SIG-M5 (cell line): ENCODE results near the gene BRD2.

Source experiments
- DNase-seq: peaks from one replicate; lab custom pipeline; 2025; lab: John Stamatoyannopoulos, UW

BRD2 gene

GRCh38 chr6:32972353-32973143, 4.2 kb downstream of the BRD2 start:
- no peak for DNase-seq

- DNase-seq, result no peak
These were observed 5.0 kb downstream of the BRD2 start for GRCh38 chr6:32973144-32974015.

GRCh38 chr6:32974016-32974333, 5.6 kb downstream of the BRD2 start:
- no peak for DNase-seq

- no peak for DNase-seq
These were observed 6.3 kb downstream of the BRD2 start for GRCh38 chr6:32974541-32975308.

DNA sequence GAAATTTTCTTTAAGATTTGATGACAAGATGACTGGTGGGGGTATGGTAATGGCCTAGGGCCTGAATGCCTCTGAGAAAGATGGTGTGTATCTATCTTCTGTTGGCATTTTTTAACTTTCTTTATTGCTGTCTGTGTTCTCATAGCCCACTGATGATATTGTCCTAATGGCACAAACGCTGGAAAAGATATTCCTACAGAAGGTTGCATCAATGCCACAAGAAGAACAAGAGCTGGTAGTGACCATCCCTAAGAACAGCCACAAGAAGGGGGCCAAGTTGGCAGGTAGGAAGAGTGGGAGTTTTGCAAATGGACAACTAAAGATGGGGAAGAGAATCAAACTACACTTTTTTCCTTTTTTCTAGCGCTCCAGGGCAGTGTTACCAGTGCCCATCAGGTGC, 7.5 kb downstream of the BRD2 start:
- no peak for DNase-seq

DNA sequence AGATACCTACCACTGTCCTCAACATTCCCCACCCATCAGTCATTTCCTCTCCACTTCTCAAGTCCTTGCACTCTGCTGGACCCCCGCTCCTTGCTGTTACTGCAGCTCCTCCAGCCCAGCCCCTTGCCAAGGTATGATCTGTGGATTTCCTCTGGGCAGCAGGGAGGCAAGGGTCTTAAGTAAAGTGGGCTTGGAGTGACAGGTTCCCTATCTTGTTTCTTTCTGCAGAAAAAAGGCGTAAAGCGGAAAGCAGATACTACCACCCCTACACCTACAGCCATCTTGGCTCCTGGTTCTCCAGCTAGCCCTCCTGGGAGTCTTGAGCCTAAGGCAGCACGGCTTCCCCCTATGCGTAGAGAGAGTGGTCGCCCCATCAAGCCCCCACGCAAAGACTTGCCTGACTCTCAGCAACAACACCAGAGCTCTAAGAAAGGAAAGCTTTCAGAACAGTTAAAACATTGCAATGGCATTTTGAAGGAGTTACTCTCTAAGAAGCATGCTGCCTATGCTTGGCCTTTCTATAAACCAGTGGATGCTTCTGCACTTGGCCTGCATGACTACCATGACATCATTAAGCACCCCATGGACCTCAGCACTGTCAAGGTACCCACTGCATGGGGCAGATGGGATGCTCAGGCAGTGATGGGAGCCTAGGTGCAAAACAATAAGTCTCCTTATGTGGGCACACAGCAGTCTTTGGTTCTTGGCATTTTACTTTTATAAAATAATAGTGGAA, 8.1 kb downstream of the BRD2 start:
- no peak for DNase-seq

- DNase-seq, result no peak
These were observed 9.0 kb downstream of the BRD2 start for GRCh38 chr6:32977272-32977952.

GRCh38 chr6:32977953-32978324, 9.5 kb downstream of the BRD2 start:
- DNase-seq, result no peak

GRCh38 chr6:32979720-32980487, 11.5 kb downstream of the BRD2 start:
- no peak for DNase-seq

DNA sequence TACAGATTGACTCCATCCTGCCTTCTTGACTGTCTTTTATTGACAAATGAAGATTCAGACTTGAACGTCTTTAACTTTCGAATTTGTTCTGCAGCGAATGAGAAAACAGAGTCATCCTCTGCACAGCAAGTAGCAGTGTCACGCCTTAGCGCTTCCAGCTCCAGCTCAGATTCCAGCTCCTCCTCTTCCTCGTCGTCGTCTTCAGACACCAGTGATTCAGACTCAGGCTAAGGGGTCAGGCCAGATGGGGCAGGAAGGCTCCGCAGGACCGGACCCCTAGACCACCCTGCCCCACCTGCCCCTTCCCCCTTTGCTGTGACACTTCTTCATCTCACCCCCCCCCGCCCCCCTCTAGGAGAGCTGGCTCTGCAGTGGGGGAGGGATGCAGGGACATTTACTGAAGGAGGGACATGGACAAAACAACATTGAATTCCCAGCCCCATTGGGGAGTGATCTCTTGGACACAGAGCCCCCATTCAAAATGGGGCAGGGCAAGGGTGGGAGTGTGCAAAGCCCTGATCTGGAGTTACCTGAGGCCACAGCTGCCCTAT, 12.2 kb downstream of the BRD2 start:
- DNase-seq, result no peak

- DNase-seq, result no peak
These were observed 13.8 kb downstream of the BRD2 start for GRCh38 chr6:32982084-32982701.

DNA sequence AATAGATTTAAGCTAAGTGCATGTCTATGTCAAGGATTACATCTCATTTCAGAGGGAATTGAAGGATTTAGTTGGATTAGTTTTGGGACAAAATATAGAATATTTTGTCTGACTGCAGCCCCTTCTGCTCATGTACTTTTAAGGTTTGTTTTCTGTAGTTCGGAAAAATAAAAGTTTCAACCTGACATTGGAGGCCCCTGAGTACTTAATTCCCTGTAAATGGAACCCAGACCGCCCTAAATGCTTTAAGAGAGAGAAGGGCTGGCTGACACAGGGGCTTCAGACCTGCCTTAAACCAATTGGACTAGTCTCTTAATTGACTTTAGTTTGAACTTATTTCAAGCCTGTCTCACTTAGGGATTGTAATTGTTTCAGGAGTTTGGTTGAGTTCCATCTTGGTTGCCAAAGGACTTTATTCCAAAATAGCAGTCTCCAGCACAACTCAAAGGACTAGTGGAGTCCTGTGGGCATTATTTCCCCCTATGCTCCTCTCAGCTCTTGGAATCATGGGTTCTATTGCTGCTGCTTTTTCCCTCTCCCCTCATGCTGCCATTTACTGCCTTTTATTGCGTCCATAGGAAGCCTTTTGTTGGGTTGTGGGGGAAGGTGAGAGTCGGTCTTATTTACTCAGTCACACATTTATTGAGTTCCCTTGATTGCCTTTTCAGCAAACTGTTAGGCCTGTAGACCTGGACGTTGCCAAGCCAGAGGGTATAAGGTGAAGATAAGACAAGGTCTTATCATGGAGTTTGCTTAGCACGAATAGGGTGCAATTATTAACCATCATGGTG, 14.5 kb downstream of the BRD2 start:
- no peak for DNase-seq

GRCh38 chr6:32983493-32983848, 15.1 kb downstream of the BRD2 start:
- DNase-seq, result no peak

GRCh38 chr6:32983964-32984621, 15.7 kb downstream of the BRD2 start:
- no peak for DNase-seq

GRCh38 chr6:32984622-32985389, 16.4 kb downstream of the BRD2 start:
- no peak for DNase-seq

DNA sequence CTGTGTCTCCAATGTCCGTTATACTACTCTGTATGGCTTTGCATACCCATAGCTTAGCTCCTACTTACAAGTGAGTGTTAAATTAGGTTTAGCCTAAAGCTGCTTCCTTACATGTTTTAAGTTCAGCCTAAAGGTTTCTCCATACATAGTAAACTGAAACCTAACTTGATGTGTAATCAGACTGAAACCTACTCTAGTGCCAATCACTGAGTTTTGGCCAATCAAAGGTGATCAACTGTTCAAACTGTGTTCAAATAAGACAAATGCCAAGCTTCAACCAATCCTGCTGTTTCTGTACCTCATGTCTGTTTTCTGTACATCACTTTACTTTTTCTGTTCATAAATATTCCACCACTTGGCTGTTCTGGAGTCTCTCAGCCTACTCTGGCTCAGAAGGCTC, 21.0 kb downstream of the BRD2 start:
- DNase-seq, result no peak

DNA sequence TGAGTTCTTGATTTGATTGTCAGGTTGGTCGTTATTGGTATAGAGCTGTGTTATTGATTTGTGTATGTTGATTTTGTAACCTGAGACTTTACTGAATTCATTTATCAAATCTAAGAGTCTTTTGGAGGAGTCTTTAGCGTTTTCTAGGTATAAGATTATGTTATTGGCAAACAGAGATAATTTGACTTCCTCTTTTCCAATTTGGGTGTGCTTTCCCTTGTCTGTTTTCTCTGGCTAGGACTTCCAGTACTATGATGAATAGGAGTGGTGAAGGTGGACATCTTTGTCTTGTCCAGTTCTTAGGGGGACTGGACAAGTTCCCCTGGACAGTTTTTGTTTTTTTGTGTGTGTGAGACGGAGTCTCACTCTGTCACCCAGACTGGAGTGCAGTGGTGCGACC, 23.6 kb downstream of the BRD2 start:
- no peak for DNase-seq
